HepG2 (cell line): Measurements from ENCODE around the gene NLGN3. TPM values are rescaled to one million over a fixed set of nuclear protein-coding genes. Genes with fewer than 3 reads are reported as not detected.

ENCODE experiments used
- ATAC-seq: fragments of 200-7000 bp; cut with Tn5 transposase; 3 replicates; pipeline ENCODE4 v1.9.1; 2020; ENCODE audit warnings: mild to moderate bottlenecking, moderate library complexity
- BruUV-seq: library from RNA; stranded (reverse); fragments of 400-500 nt; replicated peaks from 2 replicates; lab custom pipeline; 2021; lab: Mats Ljungman, UMichigan
- CTCF ChIA-PET: fragments of 300-600 bp; formaldehyde crosslinking; extraction: SDS; loops from one replicate; lab custom pipeline; 2021; ENCODE audit warnings: low total read pairs, inconsistent platforms, low intra/inter-chr PET ratio; lab: Yijun Ruan, JAX
- POLR2A ChIA-PET: fragments of 350-600 bp; sonication (Branson Sonifier 250); formaldehyde crosslinking; loops from one replicate; lab custom pipeline; 2020; ENCODE audit warnings: antibody characterized with exemption, inconsistent platforms; lab: Yijun Ruan, JAX
- DNase-seq: peaks from one replicate; pipeline ENCODE4 v3.0.0-alpha.2; 2015; ENCODE audit warnings: low spot score
- FAIRE-seq: peaks from 3 replicates; lab custom pipeline; 2011; peaks lifted over from hg19 to GRCh38; lab: Jason Lieb, UNC
- H2AFZ ChIP-seq: one replicate; pipeline ENCODE4 v1.6.1; 2011; ENCODE audit warnings: low read length, inconsistent platforms
- H3K27ac ChIP-seq: fragments of 300-600 bp; 3 replicates; pipeline ENCODE4 v1.8.0; 2011; ENCODE audit warnings: mixed run types, mild to moderate bottlenecking, mixed read lengths, low read length, inconsistent platforms; ENCODE audit not compliant: insufficient read depth; ENCODE audit errors: extremely low read length
- H3K27me3 ChIP-seq, 2 experiments: fragments of 200-600 bp in 1 of 2; 2 replicates in 1 of 2; 3 replicates in 1 of 2; pipeline versions ENCODE4 v1.6.0 to v1.8.0; 2011; ENCODE audit warnings: low read length in 2 of 2, mild to moderate bottlenecking in 2 of 2, moderate library complexity in 2 of 2, inconsistent platforms in 1 of 2; ENCODE audit not compliant: insufficient read depth in 2 of 2, control insufficient read depth in 1 of 2
- H3K36me3 ChIP-seq, 2 experiments: fragments of 200-600 bp in 1 of 2; replicated peaks in 1 of 2; 2 replicates in 1 of 2; 3 replicates in 1 of 2; pipeline versions ENCODE4 v1.5.1 to v1.8.0; 2011; ENCODE audit warnings: low read length in 2 of 2, inconsistent platforms in 1 of 2; ENCODE audit not compliant: insufficient read depth in 2 of 2, control insufficient read depth in 1 of 2
- H3K4me1 ChIP-seq: 2 replicates; pipeline ENCODE4 v1.5.1; 2012; ENCODE audit warnings: low read length, inconsistent platforms; ENCODE audit not compliant: insufficient read depth
- H3K4me2 ChIP-seq: 2 replicates; pipeline ENCODE4 v1.6.0; 2011; ENCODE audit warnings: low read depth, low read length, inconsistent platforms
- H3K4me3 ChIP-seq, 3 experiments: fragments of 200-600 bp in 1 of 3; sonication (generic), shearing (Covaris generic) in 1 of 3; replicated peaks in 1 of 3; 2 replicates each; pipeline ENCODE4 v1.5.1; 2011 to 2016; ENCODE audit warnings: low read length in 3 of 3, inconsistent platforms in 2 of 3, low read depth in 2 of 3, mild to moderate bottlenecking in 2 of 3, control low read depth in 1 of 3, mixed read lengths in 1 of 3; ENCODE audit not compliant: insufficient read depth in 1 of 3
- H3K79me2 ChIP-seq: one replicate; pipeline ENCODE4 v1.6.1; 2011; ENCODE audit warnings: low read length, inconsistent platforms; ENCODE audit not compliant: insufficient read depth
- H3K9ac ChIP-seq: 2 replicates; pipeline ENCODE4 v1.6.0; 2011; ENCODE audit warnings: mild to moderate bottlenecking, low read depth, low read length, inconsistent platforms; ENCODE audit not compliant: insufficient read depth
- H3K9me3 ChIP-seq: 2 replicates; pipeline ENCODE4 v1.5.1; 2012; ENCODE audit warnings: mild to moderate bottlenecking, low read length
- H4K20me1 ChIP-seq: 2 replicates; pipeline ENCODE4 v1.6.0; 2011; ENCODE audit warnings: inconsistent platforms, mild to moderate bottlenecking, low read length, moderate library complexity; ENCODE audit not compliant: insufficient read depth
- ATM ChIP-seq: fragments of 450-650 bp; IDR thresholded peaks from 2 replicates; pipeline ENCODE4 v1.7.1; 2017; ENCODE audit warnings: mild to moderate bottlenecking, borderline replicate concordance
- EP300 ChIP-seq, 3 experiments: sonication (generic) in 1 of 3; formaldehyde crosslinking in 1 of 3; IDR thresholded peaks; 2 replicates each; pipeline versions ENCODE4 v1.5.1 to v1.6.1; 2011 to 2020; ENCODE audit warnings: low read depth in 2 of 3, low read length in 2 of 3, borderline replicate concordance in 1 of 3, improper control_type of control experiment in 1 of 3, mild to moderate bottlenecking in 1 of 3, missing genetic modification reagents in 1 of 3, moderate library complexity in 1 of 3
- MAFF ChIP-seq: IDR thresholded peaks from 2 replicates; pipeline ENCODE4 v1.6.1; 2011; ENCODE audit warnings: low read depth, low read length, improper control_type of control experiment
- MED13 ChIP-seq: sonication (generic); formaldehyde crosslinking; IDR thresholded peaks from 2 replicates; pipeline ENCODE4 v1.5.0; 2020; ENCODE audit warnings: missing genetic modification reagents
- NFYC ChIP-seq: IDR thresholded peaks from 2 replicates; pipeline ENCODE4 v1.6.1; 2016; ENCODE audit warnings: missing genetic modification reagents, missing compliant biosample characterization
- SCMH1 ChIP-seq: sonication (generic); formaldehyde crosslinking; IDR thresholded peaks from 2 replicates; pipeline ENCODE4 v1.9.0; 2021; ENCODE audit warnings: missing genetic modification reagents, mild to moderate bottlenecking, borderline replicate concordance
- SMAD3 ChIP-seq: sonication (generic); formaldehyde crosslinking; IDR thresholded peaks from 2 replicates; pipeline ENCODE4 v1.4.0; 2020; ENCODE audit warnings: missing genetic modification reagents
- STAT5B ChIP-seq: sonication (generic); formaldehyde crosslinking; IDR thresholded peaks from 2 replicates; pipeline ENCODE4 v1.4.0; 2020; ENCODE audit warnings: missing genetic modification reagents
- TCF7 ChIP-seq: sonication (generic); IDR thresholded peaks from 2 replicates; pipeline ENCODE4 v1.6.1; 2016; ENCODE audit warnings: antibody characterized with exemption, low read depth
- TOE1 ChIP-seq: sonication (generic); formaldehyde crosslinking; IDR thresholded peaks from 2 replicates; pipeline ENCODE4 v1.4.0; 2020; ENCODE audit warnings: mild to moderate bottlenecking, missing genetic modification reagents
- ZFP36L2 ChIP-seq: sonication (generic); formaldehyde crosslinking; IDR thresholded peaks from 2 replicates; pipeline ENCODE4 v1.4.0; 2020; ENCODE audit warnings: missing genetic modification reagents
- ZFYVE20 ChIP-seq: sonication (generic); formaldehyde crosslinking; IDR thresholded peaks from 2 replicates; pipeline ENCODE4 v1.8.0; 2023; ENCODE audit warnings: low read depth, mild to moderate bottlenecking, moderate library complexity, missing genetic modification reagents, borderline replicate concordance
- ZNF816 ChIP-seq: sonication (generic); formaldehyde crosslinking; IDR thresholded peaks from 2 replicates; pipeline ENCODE4 v1.8.0; 2022; ENCODE audit warnings: missing genetic modification reagents, mild to moderate bottlenecking, borderline replicate concordance
- ZNF841 ChIP-seq: sonication (generic); formaldehyde crosslinking; IDR thresholded peaks from 2 replicates; pipeline ENCODE4 v1.8.1; 2023; ENCODE audit warnings: missing genetic modification reagents, borderline replicate concordance
- ZUFSP ChIP-seq: sonication (generic); formaldehyde crosslinking; IDR thresholded peaks from 2 replicates; pipeline ENCODE4 v1.9.0; 2021; ENCODE audit warnings: missing genetic modification reagents, mild to moderate bottlenecking, borderline replicate concordance
- WGBS: methylation state at CpG from one replicate; pipeline ENCODE4 v1.1.6; 2017; ENCODE audit warnings: low lambda C conversion rate; 5-methylcytosine and 5-hydroxymethylcytosine counted together
- in situ Hi-C: cut with HindIII; loops from 2 replicates; pipeline ENCODE4 v1.10.0; 2017; ENCODE audit warnings: low pct_unique_long_range_greater_than_20kb; ENCODE audit not compliant: extremely low pct_ligation_motif_present
- intact Hi-C: fragments of 100-400 bp; cut with micrococcal nuclease; formaldehyde crosslinking; loops from one replicate; pipeline ENCODE4 v1.10.0; 2022; ENCODE audit not compliant: unreplicated experiment
- polyA plus RNA-seq, 8 experiments: library from polyadenylated mRNA; depleted of rRNA in 3 of 8; stranded (reverse) in 7 of 8; unstranded in 1 of 8; fragments of >200 nt; fragmentation: Illumina TruSeq in 4 of 8; extraction: Trizol in 4 of 8; gene quantifications; 2 replicates each; pipeline versions ENCODE4 v1.2.1 to v1.2.3, GENCODE V29; 2011 to 2016; ENCODE audit warnings: low read depth in 4 of 8, missing spikeins in 1 of 8, mixed read lengths in 1 of 8; ENCODE audit not compliant: insufficient read depth in 1 of 8
- total RNA-seq, 5 experiments: library from RNA; depleted of rRNA; stranded (reverse); fragments of >200 nt; fragmentation: Illumina TruSeq; extraction: Trizol; gene quantifications; 2 replicates each; pipeline ENCODE4 v1.2.3, GENCODE V29; 2016; ENCODE audit warnings: low read depth in 1 of 5
- TF ChIP-seq, protein P1 (sequence below): IDR thresholded peaks from 2 replicates; pipeline ENCODE4 v1.6.1; 2012; ENCODE audit warnings: low read depth, low read length, improper control_type of control experiment

NLGN3 gene
- total and polyA plus RNA-seq, 2 of the 13 experiments (the other 11 are each of a cell fraction or from before 2014, with no cell fraction given), result 0.04 to 0.16 TPM

- intact Hi-C loops (no loop called here), in situ Hi-C loops (no loop called here)
- Histone ChIP-seq H3K9me3 (no peaks in the 10 kb centered on the region), H3K4me3 (no peak overlapping the region), H3K9ac (no peak overlapping the region), H2AFZ (no peak overlapping the region), H4K20me1 (no peaks in the 10 kb centered on the region)
- POLR2A ChIA-PET, result no interaction called here
- ATAC-seq (no peak), DNase-seq (no peak), FAIRE-seq (no peak)
- no TSS peak for BruUV-seq
- no peak for TF ChIP-seq MAFF
- TF ChIP-seq TCF7, result peak; percentile 35; the same call in 1 of the 2 replicates
- TF ChIP-seq, protein P1, sequence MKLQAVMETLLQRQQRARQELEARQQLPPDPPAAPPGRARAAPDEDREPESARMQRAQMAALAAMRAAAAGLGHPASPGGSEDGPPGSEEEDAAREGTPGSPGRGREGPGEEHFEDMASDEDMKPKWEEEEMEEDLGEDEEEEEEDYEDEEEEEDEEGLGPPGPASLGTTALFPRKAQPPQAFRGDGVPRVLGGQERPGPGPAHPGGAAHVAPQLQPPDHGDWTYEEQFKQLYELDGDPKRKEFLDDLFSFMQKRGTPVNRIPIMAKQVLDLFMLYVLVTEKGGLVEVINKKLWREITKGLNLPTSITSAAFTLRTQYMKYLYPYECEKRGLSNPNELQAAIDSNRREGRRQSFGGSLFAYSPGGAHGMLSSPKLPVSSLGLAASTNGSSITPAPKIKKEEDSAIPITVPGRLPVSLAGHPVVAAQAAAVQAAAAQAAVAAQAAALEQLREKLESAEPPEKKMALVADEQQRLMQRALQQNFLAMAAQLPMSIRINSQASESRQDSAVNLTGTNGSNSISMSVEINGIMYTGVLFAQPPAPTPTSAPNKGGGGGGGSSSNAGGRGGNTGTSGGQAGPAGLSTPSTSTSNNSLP, result 0 out of 2 replicates have a peak, but pooled peaks have one; percentile 21
- TF ChIP-seq, all 625 proteins: peak for 2
- WGBS, result 85% methylated on average over 2 of the region's 3 CpGs
- Histone ChIP-seq H3K27ac (no peak overlapping the region), H3K79me2 (peaks cover 6% of the 10 kb centered on the region), H3K36me3 (no peaks in the 10 kb centered on the region), H3K4me2 (no peak overlapping the region), H3K4me1 (peaks cover 26% of the 10 kb centered on the region), H3K27me3 (no peaks in the 10 kb centered on the region; a peak in 1 of 5 replicates)
- CTCF ChIA-PET, result no interaction called here
Observed at GRCh38 chrX:71210816-71211215, 66.2 kb downstream of the NLGN3 start.

DNA sequence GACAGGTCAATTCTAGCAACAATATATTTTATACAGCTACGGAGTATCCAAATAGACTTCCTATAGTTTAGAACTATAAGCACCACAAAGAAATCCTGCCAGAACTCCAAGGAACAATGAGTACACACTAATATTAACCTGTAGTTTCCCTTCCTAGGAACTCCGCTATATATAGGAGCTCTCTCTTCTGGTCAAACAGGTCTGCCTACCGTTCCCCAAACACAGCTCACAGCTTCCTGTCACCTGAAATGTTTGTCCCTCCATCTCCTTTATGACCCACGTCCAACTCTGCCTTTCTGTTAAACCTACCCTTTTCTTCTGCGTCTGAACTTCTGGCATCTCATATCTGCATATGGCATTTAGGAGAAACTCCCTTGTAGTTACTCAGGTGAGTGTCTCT is 67.9 kb downstream of the NLGN3 start:
- FAIRE-seq, result no peak
- Histone ChIP-seq H3K27ac (no peak overlapping the region), H3K36me3 (no peaks in the 10 kb centered on the region), H3K79me2 (peaks cover 20% of the 10 kb centered on the region), H4K20me1 (no peaks in the 10 kb centered on the region), H2AFZ (no peak overlapping the region), H3K4me2 (no peak overlapping the region), H3K9me3 (no peaks in the 10 kb centered on the region), H3K9ac (no peak overlapping the region), H3K4me1 (peaks cover 35% of the 10 kb centered on the region), H3K27me3 (no peaks in the 10 kb centered on the region; a peak in 1 of 5 replicates), H3K4me3 (no peak overlapping the region)
- CTCF ChIA-PET, result no interaction called here
- ATAC-seq, result no peak
- 88% methylated on average over 5 of the region's 5 CpGs for WGBS
- in situ Hi-C loops, result no loop called here
- DNase-seq, result no peak
- no TSS peak for BruUV-seq
- POLR2A ChIA-PET, result interaction anchor here (4.1 kb wide), 1 partner anchor 29 kb away, joined by 68 read pairs; no protein-coding TSS in a partner anchor
- intact Hi-C loops, result no loop called here
- no peak for TF ChIP-seq ZFYVE20 (CRISPR knock-in tag)
- TF ChIP-seq NFYC (CRISPR knock-in tag), result no peak
- no peak for TF ChIP-seq ZNF816 (CRISPR knock-in tag)
- TF ChIP-seq SMAD3 (CRISPR knock-in tag), result no peak
- TF ChIP-seq MED13, result no peak
- no peak for TF ChIP-seq EP300 (IDR thresholded peaks at IDR 0.05; ENCODE audit: low read depth in 2 of 2, low read length in 2 of 2)
- TF ChIP-seq EP300 (CRISPR knock-in tag; IDR thresholded peaks at IDR 0.05; ENCODE audit: borderline replicate concordance), result no peak
- TF ChIP-seq SCMH1, result no peak
- no peak for TF ChIP-seq TOE1
- TF ChIP-seq ATM, result no peak
- TF ChIP-seq STAT5B (CRISPR knock-in tag), result no peak
- no peak for TF ChIP-seq ZFP36L2
- TF ChIP-seq ZNF841 (CRISPR knock-in tag), result no peak
- no peak for TF ChIP-seq ZUFSP (CRISPR knock-in tag)
